ENCODE data around the gene GP1BA.

GRCh38 chr17:4945944-4946280 lies 13.8 kb downstream of the GP1BA start:
- TF ChIP-seq CTCF (IDR thresholded peaks at IDR 0.05 in 4 of 5, conservative IDR thresholded peaks at IDR 0.05 in 1 of 5) (no peak), POLR2A (IDR thresholded peaks at IDR 0.05) (no peak)
